Middle frontal gyrus (tissue), 1 donor: ENCODE data around the gene FEN1.
A peak's percentile ranks its signal among the peaks of the same experiment; 100 is the strongest.

Experiments used
- DNase-seq: peaks from one replicate; pipeline ENCODE4 v3.0.0-alpha.2; 2015; ENCODE audit warnings: low spot score; ENCODE audit errors: extremely low spot score

Gene FEN1

DNA sequence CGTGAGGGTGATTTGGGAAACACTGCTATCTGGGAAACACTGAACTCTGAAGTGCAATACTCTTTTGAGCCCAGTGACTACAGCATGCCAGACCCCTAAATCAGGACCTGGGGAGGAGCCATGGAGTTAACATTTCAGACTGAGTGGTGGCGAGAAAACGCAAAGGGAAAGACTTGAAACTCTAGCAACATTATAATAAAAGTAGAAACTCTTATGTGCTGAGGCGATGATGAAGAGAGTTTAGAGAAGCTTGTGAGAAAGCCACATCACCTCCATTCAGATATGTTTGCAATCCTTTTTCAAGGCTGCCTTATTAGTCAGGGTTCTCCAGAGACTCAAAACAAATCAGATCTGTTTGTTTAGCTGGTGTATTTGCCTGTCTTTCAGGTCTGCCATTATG lies 1.9 kb downstream of the FEN1 start:
- DNase-seq, result no peak

DNA sequence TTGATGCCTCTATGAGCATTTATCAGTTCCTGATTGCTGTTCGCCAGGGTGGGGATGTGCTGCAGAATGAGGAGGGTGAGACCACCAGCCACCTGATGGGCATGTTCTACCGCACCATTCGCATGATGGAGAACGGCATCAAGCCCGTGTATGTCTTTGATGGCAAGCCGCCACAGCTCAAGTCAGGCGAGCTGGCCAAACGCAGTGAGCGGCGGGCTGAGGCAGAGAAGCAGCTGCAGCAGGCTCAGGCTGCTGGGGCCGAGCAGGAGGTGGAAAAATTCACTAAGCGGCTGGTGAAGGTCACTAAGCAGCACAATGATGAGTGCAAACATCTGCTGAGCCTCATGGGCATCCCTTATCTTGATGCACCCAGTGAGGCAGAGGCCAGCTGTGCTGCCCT lies 2.7 kb downstream of the FEN1 start:
- no peak for DNase-seq

DNA sequence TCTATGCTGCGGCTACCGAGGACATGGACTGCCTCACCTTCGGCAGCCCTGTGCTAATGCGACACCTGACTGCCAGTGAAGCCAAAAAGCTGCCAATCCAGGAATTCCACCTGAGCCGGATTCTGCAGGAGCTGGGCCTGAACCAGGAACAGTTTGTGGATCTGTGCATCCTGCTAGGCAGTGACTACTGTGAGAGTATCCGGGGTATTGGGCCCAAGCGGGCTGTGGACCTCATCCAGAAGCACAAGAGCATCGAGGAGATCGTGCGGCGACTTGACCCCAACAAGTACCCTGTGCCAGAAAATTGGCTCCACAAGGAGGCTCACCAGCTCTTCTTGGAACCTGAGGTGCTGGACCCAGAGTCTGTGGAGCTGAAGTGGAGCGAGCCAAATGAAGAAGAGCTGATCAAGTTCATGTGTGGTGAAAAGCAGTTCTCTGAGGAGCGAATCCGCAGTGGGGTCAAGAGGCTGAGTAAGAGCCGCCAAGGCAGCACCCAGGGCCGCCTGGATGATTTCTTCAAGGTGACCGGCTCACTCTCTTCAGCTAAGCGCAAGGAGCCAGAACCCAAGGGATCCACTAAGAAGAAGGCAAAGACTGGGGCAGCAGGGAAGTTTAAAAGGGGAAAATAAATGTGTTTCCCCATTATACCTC lies 3.3 kb downstream of the FEN1 start:
- no peak for DNase-seq

DNA sequence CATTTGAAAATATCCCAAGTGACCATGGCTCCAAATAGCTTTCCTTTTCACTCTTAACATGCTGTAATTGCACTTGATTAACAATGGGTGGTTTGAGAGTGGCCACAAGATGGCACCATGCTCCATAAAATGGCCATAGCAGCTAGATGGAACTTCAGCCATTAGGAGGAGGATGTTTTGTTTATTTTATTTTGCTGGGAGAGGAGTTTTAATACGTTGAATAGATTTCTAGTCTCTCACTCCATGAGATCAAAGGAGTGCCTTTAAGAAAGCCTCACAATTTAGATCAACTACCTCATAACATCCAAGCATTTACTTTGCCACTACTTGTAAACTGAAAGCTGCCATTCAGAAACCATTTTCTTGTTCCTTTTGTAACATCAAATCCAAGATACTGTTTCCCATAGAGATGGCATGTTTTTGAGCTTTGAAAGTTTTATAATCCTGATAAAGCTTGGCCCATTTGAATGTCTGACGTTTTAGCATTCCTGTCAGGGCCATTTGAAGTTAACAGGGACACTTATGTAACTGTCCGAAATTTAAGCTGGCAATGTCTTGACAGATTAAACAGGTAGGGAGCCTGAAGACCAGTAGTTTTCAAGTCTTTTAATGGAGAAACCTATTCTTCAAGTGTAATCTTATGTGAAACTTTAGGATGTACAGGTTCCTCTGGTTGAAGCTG lies 4.7 kb downstream of the FEN1 start:
- DNase-seq, result peak; percentile 70

DNA sequence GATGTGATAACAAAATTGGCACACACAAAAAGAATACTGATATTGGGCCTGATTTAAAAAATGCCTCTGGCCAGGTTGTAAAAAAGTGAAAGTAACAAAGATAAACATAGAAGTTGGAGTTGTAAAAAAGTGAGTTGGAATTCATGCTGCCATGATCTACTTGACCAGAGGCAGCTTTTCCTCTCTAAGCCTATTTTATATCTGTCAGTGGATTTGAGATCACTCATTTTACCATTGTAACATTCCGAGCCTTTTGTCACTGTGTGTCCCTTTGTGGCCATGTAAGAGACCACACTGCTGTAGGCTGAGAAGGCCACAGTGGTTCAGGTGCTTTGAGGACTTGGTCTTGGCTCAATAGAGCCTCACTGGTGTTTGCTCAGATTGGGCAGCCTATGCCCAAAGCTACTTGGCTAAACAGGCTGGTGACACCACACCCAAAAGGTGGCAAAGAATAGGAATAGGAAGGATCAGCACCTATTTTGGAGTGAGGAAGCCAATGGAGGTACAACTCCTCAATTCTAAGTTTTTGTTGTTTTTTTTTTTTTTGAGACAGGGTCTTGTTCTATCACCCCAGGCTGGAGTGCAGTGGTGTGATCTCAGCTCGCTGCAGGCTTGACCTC lies 7.1 kb downstream of the FEN1 start:
- no peak for DNase-seq

DNA sequence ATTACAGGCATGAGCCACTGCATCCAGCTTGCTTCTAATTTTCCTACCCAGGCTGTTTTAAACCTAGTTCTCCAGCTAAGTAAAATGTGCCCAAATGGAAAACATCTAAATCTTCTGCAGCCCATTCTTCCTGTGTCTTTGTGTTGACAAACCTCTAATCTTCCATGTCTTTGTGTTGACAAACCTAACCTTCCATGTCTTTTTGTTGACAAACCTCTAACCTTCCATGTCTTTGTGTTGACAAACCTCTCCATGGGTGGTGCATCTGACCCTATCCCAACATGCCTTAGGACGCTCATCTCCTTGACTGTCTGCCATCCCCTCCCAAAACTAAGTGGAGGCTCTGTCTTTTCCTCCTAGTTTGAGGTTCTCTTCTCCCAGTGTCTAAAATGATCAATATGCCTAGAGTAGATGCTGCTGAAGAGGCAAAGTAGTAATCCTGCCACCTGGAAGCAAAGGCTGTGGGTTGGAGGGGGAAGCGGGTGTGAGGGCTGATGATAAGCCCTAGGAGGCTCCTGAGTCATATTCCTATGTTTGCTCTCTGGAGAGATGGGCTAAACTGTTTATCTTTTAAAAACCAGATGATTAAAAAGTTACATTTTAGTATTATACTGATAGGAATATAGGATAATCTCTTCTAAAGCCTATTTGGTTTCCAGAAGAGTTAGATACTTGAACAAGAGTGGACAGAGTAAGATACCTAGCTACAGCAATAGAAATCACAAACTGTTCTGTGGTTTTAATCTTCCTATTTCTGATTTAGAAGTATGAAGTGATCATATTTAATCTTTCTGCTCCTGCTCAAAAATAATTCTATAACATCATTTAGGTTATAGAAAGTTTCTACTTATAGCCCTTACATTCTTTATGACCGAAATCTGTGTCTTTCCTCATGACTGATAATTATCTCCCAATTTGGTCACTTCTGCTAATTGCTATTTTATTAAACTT lies 7.9 kb downstream of the FEN1 start:
- DNase-seq, result no peak

DNA sequence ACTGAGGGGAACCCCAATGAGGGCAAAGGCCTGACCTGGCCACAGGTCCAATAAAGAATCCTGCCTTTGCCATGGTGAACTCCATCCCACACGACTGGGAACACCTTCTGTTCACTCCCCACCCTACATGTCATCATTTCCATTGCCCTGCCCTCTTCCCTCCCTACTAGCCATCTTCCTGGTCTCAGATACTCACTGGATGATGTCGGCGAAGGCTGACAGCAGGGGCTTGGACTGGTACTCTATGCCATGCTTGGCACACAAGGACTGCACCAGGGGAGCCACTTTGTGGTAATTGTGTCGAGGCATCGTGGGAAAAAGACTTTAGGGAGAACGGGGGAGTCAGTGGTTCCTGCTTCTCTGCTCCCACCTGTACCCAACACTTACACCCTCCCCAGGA lies 9.9 kb downstream of the FEN1 start:
- no peak for DNase-seq

DNA sequence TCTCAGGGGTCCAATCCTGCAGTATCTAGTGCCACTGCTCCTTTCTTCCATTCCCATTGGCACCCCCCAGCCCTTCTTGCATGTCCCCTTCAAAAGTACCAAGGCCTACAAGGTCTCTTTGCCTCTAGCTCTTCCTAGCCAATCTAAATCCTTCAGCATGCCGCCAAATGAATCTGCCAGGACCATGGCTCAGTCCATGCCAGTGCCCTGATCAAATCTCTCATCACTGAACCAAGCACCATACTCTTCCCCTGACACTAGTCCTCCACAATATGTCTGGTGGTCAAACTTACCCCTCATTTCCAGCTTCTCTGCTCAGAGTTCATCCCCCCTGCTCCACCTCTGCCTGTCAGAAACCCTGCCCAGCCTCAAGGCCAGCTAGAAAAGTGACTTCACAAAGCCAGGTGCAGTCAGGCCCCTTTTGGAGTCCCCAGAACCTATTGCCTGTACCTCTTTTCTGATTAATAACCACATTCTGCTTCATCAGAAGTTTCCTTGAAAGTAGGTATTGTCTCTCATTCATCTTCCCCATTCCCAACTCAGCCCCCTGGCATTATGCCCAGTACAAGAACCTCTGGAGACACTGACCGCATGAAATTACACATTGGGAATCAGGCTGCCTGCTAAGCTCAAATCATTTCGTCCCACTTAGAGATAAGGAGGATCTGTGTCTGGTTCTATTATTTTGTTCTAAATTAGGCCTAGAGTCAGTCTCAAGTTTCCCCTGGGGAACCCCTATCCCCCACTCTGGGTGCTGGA lies 11.4 kb downstream of the FEN1 start:
- DNase-seq, result no peak

DNA sequence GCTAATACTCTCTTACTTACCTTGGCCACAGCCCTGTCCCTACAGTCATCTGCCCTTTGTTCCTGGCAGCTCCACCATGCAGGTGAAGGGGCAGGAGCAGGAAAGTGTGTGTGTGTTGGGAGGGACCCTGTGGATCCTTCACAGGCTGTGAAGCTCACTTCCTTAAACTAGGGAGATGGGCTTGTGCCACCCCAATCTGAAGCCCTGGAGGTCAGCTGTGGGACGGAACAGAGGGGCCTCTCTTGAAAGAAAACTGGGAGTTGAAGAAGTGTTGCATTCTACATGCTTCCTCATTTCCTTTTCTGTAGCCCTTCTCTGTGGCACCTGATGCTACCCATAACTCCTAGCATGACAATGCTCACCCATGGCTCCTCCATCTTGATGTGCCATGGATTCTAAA lies 12.4 kb downstream of the FEN1 start:
- DNase-seq, result no peak

DNA sequence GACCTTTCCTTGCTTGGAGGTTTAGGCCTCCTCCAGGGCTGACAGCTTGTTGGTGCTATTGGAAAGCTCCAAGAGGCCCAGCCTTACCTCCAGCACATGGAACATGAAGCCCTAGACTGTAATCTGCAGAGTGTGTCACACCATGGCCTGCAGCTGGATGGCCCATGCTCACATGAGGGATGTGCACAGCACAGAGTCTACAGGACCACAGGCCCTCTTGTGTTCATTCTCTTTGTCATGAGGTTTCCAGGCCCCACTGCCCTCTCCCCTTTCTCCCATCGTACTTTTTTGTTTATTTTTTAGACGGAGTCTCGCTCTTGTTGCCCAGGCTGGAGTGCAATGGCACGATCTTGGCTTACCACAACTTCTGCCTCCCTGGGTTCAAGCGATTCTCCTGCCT lies 14.1 kb downstream of the FEN1 start:
- DNase-seq, result no peak

DNA sequence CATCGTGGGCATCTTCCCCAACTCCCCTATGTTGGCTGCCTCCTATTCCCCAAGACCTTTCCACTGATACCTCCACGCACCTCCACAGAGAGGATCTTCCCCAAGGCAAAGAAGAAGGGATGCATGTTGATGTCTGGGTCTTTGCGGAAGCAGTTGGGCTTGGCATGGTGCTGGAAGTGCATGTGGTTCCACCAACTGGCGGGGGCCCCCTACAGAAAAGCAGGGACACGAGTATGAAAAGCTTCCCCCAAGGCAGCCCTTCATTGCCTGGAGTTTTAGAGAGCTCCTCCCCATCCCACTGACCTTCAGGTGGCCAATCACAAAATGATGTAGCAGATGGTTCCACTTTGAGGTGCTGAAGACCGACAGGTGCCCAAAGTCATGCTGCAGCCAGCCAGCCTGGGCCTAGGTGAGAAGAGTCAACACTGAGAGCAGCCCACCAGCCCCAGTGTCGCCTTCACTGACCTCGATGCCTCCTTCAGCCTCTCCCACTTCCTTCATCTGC lies 18.0 kb downstream of the FEN1 start:
- no peak for DNase-seq

DNA sequence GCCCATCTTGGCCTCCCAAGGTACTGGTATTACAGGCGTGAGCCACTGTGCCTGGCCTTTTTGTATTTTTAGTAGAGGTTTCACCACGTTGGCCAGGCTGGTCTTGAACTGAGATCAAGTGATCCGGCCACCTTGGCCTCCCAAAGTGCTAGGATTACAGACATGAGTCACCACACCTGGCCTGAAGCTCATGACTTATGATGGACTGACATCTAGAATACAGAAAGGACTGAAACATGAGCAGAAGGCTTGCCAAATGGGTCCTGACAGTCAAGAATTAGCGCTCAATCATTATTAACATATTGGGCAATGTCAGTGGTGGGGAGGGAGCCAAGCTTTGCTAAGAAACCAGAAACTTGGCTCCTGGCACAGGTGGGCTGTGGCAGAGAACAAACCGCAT lies 19.1 kb downstream of the FEN1 start:
- no peak for DNase-seq

DNA sequence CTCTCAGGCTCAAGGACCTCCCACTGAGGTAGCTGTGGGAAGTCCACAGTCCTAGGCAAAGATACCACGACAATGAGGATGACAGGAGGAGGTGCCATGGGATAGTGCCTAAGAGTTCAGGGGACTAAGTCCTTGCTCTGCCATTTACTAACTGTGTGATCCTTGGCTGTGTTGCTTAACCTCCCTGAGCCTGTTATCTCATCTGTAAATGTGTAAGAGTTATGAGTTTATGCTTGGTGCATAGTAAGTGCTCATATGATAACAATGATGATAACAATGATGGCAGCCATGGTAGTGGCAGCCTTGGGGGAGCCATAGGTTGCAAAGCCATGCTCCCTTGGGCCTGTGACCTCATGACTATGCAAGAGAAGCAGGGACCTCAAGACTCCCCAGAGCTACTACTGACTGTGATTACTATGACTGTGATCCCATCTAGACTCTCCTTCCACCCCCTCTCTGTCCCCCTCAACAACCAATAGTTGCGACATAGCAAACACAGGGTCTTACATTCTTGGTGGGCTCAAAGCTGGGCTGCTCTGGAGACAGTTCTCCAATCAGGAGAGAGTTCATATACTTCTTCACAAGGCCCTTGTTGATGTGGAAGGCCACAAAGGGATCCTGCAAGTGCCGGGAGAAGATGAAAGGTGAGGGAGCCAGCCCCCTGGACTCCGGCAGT lies 20.2 kb downstream of the FEN1 start:
- no peak for DNase-seq

DNA sequence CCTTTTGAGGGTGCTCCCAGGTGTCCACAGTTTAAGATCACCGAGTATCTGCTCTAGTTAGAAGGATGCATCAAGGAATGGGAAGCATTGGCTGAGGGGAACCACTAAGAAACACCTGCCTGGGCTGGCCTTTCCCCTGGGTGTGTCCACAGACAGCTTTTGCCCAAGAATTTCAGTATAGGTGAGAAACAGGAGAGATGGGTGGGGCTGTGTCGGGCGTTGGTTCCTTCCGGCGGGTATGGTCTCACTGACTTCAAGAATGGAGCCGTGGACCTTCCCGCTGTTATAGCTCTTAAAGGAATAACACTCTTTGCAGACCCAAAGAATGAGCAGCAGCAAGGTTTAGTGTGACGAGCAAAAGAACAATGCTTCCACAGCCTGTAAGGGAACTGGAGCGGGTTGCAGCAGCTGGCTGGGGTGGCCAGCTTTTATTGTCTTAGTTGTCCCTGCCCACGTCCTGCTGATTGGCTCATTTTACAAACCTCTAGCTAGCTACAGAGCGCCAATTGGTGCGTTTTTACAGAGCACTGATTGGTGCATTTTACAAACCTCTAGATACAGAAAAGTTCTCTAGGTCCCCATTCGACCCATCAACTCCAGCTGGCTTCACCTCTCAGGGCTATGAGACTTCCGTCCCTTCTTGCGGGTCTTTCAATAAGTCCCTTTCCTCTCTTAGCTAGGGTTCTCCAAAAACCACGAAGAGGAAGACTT lies 21.7 kb downstream of the FEN1 start:
- DNase-seq, result no peak

DNA sequence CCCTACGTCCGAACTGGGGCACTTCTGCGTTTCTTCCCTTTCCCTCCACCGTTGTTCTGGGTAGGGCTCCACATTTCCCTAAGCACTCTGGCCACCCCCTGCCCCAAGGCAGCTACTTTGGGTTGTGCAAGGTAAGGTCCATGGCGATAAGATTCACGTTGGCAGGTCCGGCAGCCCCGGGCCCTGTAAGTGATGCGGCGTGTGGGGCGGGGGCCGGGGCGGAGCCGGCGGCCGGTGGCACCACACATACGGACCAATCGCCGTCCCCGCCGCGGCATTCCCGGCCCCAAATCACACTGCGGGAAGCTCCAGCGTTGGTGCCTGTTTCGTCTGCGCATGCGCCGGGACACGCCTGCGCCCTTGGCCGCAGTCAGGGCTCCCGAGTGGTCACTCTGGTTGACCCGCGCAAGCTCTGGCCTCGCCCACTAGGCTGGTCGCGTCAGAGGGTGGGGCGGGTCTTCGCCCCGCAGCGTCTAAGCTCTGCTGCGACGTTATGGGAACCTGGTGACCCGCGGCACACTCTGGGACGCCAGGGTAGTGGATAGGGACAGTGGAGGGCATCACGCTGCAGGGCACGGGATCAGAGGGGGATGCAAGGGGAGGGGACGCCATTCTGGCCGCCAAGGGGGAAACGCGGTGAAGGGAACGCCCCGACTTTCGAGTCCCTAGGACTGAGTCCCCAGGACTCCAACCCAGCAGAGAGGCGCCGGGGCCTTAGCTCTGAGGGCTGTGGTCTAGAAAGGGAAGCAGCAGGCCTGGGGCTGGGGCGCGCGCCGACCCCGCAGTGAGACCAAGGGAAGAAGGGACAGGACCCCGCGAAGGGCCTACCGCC lies 22.5 kb downstream of the FEN1 start:
- peak; percentile 94 for DNase-seq

DNA sequence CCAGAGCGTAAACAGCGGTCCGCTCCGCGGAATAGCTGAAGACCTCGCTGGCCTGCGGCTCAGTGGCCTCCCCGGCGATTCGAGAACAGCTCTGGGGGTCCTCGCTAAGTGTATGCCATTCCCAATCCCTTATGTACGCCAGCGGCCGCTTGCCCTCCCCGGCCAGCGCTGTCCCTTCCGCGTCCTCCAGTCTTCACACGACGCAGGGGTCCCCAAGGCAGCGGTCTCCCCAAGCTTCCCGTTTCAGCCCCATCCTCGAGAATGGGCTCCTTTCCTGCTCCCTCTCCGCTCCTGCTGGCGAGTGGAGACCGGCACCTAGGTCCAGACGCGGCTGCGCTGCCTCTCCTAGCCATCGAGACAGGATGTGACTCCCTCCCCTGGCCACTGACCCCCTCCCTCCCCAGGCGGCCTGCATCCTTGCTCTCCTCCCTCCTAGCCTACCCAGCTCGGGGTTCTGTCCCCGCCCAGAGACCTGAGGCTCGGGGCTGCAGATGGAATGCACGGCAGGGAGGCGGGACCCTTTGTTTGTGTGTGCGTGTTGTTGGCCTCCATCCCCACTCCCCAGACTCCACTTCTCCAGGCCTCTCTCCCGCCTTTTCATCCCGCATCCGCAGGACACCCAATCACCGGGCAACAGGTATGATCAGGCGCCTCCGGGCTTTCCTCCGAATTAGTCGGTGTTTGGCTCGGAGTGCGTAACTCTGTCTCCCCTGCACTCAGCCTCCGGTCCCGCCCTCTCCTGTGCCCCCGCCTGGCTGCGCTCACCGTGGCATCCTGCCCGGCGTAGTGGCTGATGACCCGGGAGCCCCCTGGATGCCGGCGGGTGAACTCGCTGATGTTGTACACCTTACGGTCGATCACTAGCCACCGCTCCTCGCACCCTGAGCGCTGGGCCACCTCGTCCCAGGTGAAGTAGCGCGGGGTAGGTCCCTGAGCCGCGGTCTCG lies 23.4 kb downstream of the FEN1 start:
- no peak for DNase-seq

DNA sequence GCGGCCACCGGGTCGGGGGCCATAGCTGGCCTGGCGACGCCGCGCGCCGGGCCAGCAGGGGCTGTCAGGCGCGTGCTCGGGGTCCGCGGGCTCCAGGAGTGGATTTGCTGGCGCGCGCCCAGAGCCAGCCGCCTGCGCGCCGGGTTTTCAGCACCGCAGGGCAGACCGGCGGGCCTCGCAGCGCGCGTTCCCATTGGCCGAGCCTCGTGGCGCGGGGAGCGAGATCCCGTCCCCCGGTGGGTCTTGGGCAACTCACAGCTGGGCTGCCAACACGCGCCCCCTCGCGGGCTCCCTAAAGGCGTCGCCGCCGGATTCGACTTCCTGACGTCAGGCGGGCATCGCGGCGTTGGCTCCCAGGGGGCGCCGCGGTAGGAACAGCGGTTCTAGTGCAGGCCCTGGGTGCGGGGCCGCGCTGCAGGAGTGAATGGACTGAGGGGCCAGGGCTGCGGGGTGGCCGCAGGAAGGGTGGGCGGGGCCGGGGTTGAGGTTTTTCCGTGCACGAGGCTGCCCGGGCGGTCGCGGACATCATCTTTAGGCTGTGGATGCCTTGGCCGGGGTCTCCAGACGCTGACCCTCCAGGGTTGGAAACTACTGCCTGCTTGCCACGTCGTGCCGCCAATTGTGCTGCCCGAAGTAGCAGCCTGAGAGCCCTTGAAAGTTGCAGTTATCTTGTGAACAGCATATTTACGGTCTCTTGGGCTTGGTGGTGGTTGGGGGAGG lies 24.2 kb downstream of the FEN1 start, which contains the start of gene FADS1:
Gene FADS1 (minus strand): TSS at position 268 of the 720 bp plus-strand sequence. CDS start 74 bp downstream, at position 194.
- DNase-seq, result peak; percentile 94
